Effector memory CD4-positive, alpha-beta T cell (primary cell): ENCODE data around the gene DCLK2.

Source experiments
- DNase-seq, 3 donors: peaks; one replicate each; pipeline ENCODE4 v3.0.0-alpha.2; 2020
- H3K27ac ChIP-seq: 2 replicates; pipeline ENCODE4 v1.7.0; 2013; ENCODE audit warnings: mild to moderate bottlenecking, low read length, moderate library complexity; ENCODE audit not compliant: insufficient read depth, poor library complexity, severe bottlenecking
- H3K27me3 ChIP-seq: replicated peaks from 2 replicates; pipeline ENCODE4 v1.7.0; 2013; ENCODE audit warnings: mild to moderate bottlenecking, low read length; ENCODE audit not compliant: insufficient read depth, control insufficient read depth, poor library complexity, severe bottlenecking
- H3K36me3 ChIP-seq: 2 replicates; pipeline ENCODE4 v1.7.0; 2013; ENCODE audit warnings: mild to moderate bottlenecking, low read length, moderate library complexity; ENCODE audit not compliant: control insufficient read depth, insufficient read depth
- H3K4me1 ChIP-seq: 2 replicates; pipeline ENCODE4 v1.7.0; 2013; ENCODE audit warnings: low read length, mild to moderate bottlenecking; ENCODE audit not compliant: control insufficient read depth, insufficient read depth, poor library complexity, severe bottlenecking
- H3K4me3 ChIP-seq: 2 replicates; pipeline ENCODE4 v1.7.0; 2013; ENCODE audit warnings: low read length, low read depth, mild to moderate bottlenecking; ENCODE audit not compliant: insufficient read depth, poor library complexity, severe bottlenecking
- H3K9me3 ChIP-seq: 2 replicates; pipeline ENCODE4 v1.7.0; 2013; ENCODE audit warnings: mild to moderate bottlenecking, low read length, moderate library complexity; ENCODE audit not compliant: control insufficient read depth

DCLK2 gene

GRCh38 chr4:150237110-150237872 is 159.0 kb downstream of the DCLK2 start:
- Histone ChIP-seq H3K9me3 (no peaks in the 10 kb centered on the region), H3K4me1 (no peaks in the 10 kb centered on the region), H3K4me3 (no peak overlapping the region), H3K27ac (no peak overlapping the region), H3K36me3 (no peaks in the 10 kb centered on the region), H3K27me3 (no peaks in the 10 kb centered on the region)
- no peak for DNase-seq

GRCh38 chr4:150238591-150238990 is 160.3 kb downstream of the DCLK2 start:
- DNase-seq = no peak
- Histone ChIP-seq H3K36me3 (no peaks in the 10 kb centered on the region), H3K4me3 (no peak overlapping the region), H3K9me3 (no peaks in the 10 kb centered on the region), H3K27ac (no peak overlapping the region), H3K27me3 (no peaks in the 10 kb centered on the region), H3K4me1 (no peaks in the 10 kb centered on the region)

GRCh38 chr4:150240011-150240410 is 161.8 kb downstream of the DCLK2 start:
- H3K4me3 ChIP-seq = no peak overlapping the region
- H3K27me3 ChIP-seq = no peaks in the 10 kb centered on the region
- H3K4me1 ChIP-seq = no peaks in the 10 kb centered on the region
- no peaks in the 10 kb centered on the region for H3K9me3 ChIP-seq
- DNase-seq = no peak
- no peak overlapping the region for H3K27ac ChIP-seq
- H3K36me3 ChIP-seq = no peaks in the 10 kb centered on the region

GRCh38 chr4:150242820-150243458 is 164.7 kb downstream of the DCLK2 start:
- no peak overlapping the region for H3K27ac ChIP-seq
- H3K4me1 ChIP-seq = no peaks in the 10 kb centered on the region
- no peaks in the 10 kb centered on the region for H3K9me3 ChIP-seq
- no peaks in the 10 kb centered on the region for H3K36me3 ChIP-seq
- H3K27me3 ChIP-seq = no peaks in the 10 kb centered on the region
- DNase-seq = no peak
- no peak overlapping the region for H3K4me3 ChIP-seq

- Histone ChIP-seq H3K36me3 (no peaks in the 10 kb centered on the region), H3K9me3 (no peaks in the 10 kb centered on the region), H3K27ac (no peak overlapping the region), H3K27me3 (no peaks in the 10 kb centered on the region), H3K4me1 (no peaks in the 10 kb centered on the region), H3K4me3 (no peak overlapping the region)
- DNase-seq = no peak
These were observed 165.7 kb downstream of the DCLK2 start for GRCh38 chr4:150243932-150244331.

GRCh38 chr4:150244600-150244999 is 166.4 kb downstream of the DCLK2 start:
- H3K4me1 ChIP-seq = no peaks in the 10 kb centered on the region
- no peak overlapping the region for H3K27ac ChIP-seq
- no peaks in the 10 kb centered on the region for H3K27me3 ChIP-seq
- DNase-seq = no peak
- H3K4me3 ChIP-seq = no peak overlapping the region
- no peaks in the 10 kb centered on the region for H3K36me3 ChIP-seq
- no peaks in the 10 kb centered on the region for H3K9me3 ChIP-seq

- no peaks in the 10 kb centered on the region for H3K36me3 ChIP-seq
- H3K27me3 ChIP-seq = no peaks in the 10 kb centered on the region
- no peak for DNase-seq
- no peak overlapping the region for H3K27ac ChIP-seq
- no peaks in the 10 kb centered on the region for H3K9me3 ChIP-seq
- no peak overlapping the region for H3K4me3 ChIP-seq
- no peaks in the 10 kb centered on the region for H3K4me1 ChIP-seq
These were observed 168.9 kb downstream of the DCLK2 start for GRCh38 chr4:150247184-150247583.

- H3K36me3 ChIP-seq = no peaks in the 10 kb centered on the region
- H3K27me3 ChIP-seq = no peaks in the 10 kb centered on the region
- H3K4me1 ChIP-seq = no peaks in the 10 kb centered on the region
- no peak overlapping the region for H3K27ac ChIP-seq
- no peak for DNase-seq
- no peaks in the 10 kb centered on the region for H3K9me3 ChIP-seq
- H3K4me3 ChIP-seq = no peak overlapping the region
These were observed 169.9 kb downstream of the DCLK2 start for GRCh38 chr4:150248181-150248580.

GRCh38 chr4:150250293-150250997 is 172.2 kb downstream of the DCLK2 start:
- Histone ChIP-seq H3K36me3 (no peaks in the 10 kb centered on the region), H3K4me1 (no peaks in the 10 kb centered on the region), H3K27ac (no peak overlapping the region), H3K27me3 (no peaks in the 10 kb centered on the region), H3K9me3 (no peaks in the 10 kb centered on the region), H3K4me3 (no peak overlapping the region)
- DNase-seq = no peak
